GM08714 (cell line): ENCODE data around the gene ANKRD30A.
"Not testable (repeated sequence)": the region's sequence is repeated elsewhere in the genome, so short reads cannot be mapped to it uniquely, and the experiment has no call there.

Experiments used
- H3K4me3 ChIP-seq: fragments of 200-500 bp; sonication (Bioruptor generic); 2 replicates; pipeline ENCODE4 v1.5.1; 2014; ENCODE audit warnings: mild to moderate bottlenecking, low read length, inconsistent platforms
- ZNF274 ChIP-seq: IDR thresholded peaks from 2 replicates; pipeline ENCODE4 v1.6.1; 2012; ENCODE audit warnings: mild to moderate bottlenecking, low read depth, low read length

ANKRD30A gene

GRCh38 chr10:37314350-37314749, 189.0 kb downstream of the ANKRD30A start:
- no peak overlapping the region for H3K4me3 ChIP-seq

DNA sequence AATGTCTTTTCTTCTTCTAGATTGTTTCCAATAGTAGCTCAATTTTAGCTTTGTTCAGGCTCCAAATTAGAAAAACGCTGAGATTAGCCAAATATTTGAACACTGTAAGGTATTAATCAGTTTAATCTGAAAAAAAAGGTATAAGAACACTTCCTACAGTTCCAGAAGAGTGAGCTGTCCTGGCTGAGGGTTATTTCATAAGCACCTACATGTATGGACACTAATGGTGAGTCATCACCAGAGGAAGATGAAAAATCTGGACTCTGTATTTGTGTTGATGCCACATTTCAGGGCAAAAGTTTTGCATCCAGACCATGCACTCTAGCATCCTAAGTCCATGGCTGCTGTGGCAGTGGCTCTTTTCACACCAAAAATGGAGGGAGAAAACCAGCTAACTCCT, 189.5 kb downstream of the ANKRD30A start:
- H3K4me3 ChIP-seq, result no peak overlapping the region
- no peak for TF ChIP-seq ZNF274

More at GRCh38 chr10:37314350-37314749, 189.0 kb downstream of the ANKRD30A start:
- no peak for TF ChIP-seq ZNF274

DNA sequence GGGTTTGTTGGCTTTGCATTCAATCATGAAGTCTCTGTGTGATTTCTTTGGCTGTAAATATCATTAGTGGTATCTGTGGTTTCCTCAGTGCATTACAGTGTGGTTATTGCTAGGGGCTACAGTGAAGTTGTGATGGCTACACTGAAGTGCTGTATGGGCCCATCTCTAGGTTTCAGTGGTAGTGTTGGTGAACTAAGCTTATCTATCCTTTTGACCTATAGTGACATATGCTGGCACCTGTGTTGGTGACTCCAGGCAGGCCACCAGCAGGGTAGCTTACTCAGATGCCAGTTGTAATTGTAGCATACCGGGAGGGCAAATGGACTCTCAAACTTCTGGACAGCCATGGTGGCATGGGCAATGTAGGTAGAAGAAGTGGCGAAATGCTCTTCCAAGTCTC, 219.0 kb downstream of the ANKRD30A start:
- no peak overlapping the region for H3K4me3 ChIP-seq
- no peak for TF ChIP-seq ZNF274

- H3K4me3 ChIP-seq, result no peak overlapping the region
- TF ChIP-seq ZNF274, result no peak
These were observed 254.6 kb downstream of the ANKRD30A start for GRCh38 chr10:37379991-37380390.

GRCh38 chr10:37381271-37381670, 255.9 kb downstream of the ANKRD30A start:
- TF ChIP-seq ZNF274, result no peak
- H3K4me3 ChIP-seq, result no peak overlapping the region

DNA sequence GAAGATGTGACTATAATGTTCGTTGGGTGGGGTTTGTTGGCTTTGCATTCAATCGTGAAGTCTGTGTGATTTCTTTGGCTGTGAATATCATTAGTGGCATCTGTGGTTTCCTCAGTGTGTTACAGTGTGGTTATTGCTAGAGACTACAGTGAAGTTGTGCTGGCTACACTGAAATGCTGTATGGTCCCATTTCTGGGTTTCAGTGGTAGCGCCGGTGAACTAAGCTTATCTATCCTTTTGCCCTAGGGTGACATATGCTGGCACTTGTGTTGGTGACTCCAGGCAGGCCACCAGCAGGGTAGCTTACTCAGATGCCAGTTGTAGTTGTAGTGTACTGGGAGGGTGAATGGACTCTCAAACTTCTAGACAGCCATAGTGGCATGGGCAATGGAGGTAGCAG, 259.5 kb downstream of the ANKRD30A start:
- H3K4me3 ChIP-seq, result no peak overlapping the region
- no peak for TF ChIP-seq ZNF274

DNA sequence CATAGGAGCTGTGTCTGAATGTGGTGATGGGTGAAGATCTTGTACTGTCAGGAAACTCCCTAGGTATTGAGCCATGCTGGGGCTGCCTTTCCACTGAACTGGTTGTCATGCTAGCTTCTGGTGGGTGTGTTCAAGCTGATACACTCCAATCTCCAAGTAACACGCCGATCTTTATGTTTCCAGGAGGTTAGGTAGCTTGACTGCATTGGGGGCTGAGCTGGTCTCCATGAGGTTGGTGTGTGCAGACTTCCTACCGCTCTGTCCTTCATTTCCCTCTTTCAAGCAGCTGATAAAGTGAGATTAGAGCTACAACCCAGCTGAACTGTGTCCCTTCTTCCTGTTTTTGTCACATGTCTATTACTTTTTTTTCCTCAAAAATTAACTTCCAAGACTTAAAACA, 265.5 kb downstream of the ANKRD30A start:
- H3K4me3 ChIP-seq, result no peak overlapping the region
- no peak for TF ChIP-seq ZNF274

GRCh38 chr10:37400774-37401173, 275.4 kb downstream of the ANKRD30A start:
- H3K4me3 ChIP-seq, result not testable (repeated sequence)

GRCh38 chr10:37401225-37401624, 275.8 kb downstream of the ANKRD30A start:
- no peak for TF ChIP-seq ZNF274
- no peak overlapping the region for H3K4me3 ChIP-seq

- TF ChIP-seq ZNF274, result no peak
- no peak overlapping the region for H3K4me3 ChIP-seq
These were observed 278.4 kb downstream of the ANKRD30A start for GRCh38 chr10:37403776-37404175.
